Endothelial cell (in vitro differentiated cells): ENCODE data around the gene ARHGAP29. TPM values are rescaled to one million over a fixed set of nuclear protein-coding genes. Genes with fewer than 3 reads are reported as not detected.

Source experiments
- DNase-seq: peaks from one replicate; pipeline ENCODE4 v3.0.0; 2021; ENCODE audit warnings: low spot score
- H3K27ac Mint-ChIP-seq: one replicate; pipeline ENCODE4 v1.8.0; 2021; ENCODE audit warnings: mixed read lengths, inconsistent platforms; ENCODE audit not compliant: unreplicated experiment
- H3K27me3 Mint-ChIP-seq: one replicate; pipeline ENCODE4 v1.8.0; 2021; ENCODE audit warnings: mild to moderate bottlenecking, moderate library complexity, mixed read lengths, inconsistent platforms; ENCODE audit not compliant: unreplicated experiment
- H3K36me3 Mint-ChIP-seq: one replicate; pipeline ENCODE4 v1.8.0; 2021; ENCODE audit warnings: mild to moderate bottlenecking, low read depth, mixed read lengths, inconsistent platforms; ENCODE audit not compliant: unreplicated experiment
- H3K4me1 Mint-ChIP-seq: one replicate; pipeline ENCODE4 v1.8.0; 2021; ENCODE audit warnings: mild to moderate bottlenecking, mixed read lengths, inconsistent platforms; ENCODE audit not compliant: unreplicated experiment
- H3K4me3 Mint-ChIP-seq: one replicate; pipeline ENCODE4 v1.8.0; 2021; ENCODE audit warnings: mild to moderate bottlenecking, mixed read lengths, inconsistent platforms; ENCODE audit not compliant: unreplicated experiment
- H3K9me3 Mint-ChIP-seq: one replicate; pipeline ENCODE4 v1.8.0; 2021; ENCODE audit warnings: mixed read lengths, inconsistent platforms; ENCODE audit not compliant: unreplicated experiment
- CTCF ChIP-seq: fragments of 200-600 bp; sonication (generic); IDR thresholded peaks from one replicate; pipeline ENCODE4 v1.5.0; 2021; ENCODE audit warnings: antibody characterized with exemption; ENCODE audit not compliant: unreplicated experiment
- total RNA-seq: library from RNA; stranded (reverse); fragmentation: NEBNext Ultra II Directional; extraction: Animal tissue kit (Norgen Biotek cat#: 25700); gene quantifications from one replicate; pipeline ENCODE4 v1.2.1, GENCODE V29; 2021; ENCODE audit not compliant: unreplicated experiment

Gene ARHGAP29
- total RNA-seq, 1 donor from 2014 or later: 276 TPM

- peak overlapping the region; percentile 6 for H3K27ac Mint-ChIP-seq
- no peaks in the 10 kb centered on the region for H3K9me3 Mint-ChIP-seq
- DNase-seq: no peak
- no peaks in the 10 kb centered on the region for H3K36me3 Mint-ChIP-seq
- TF ChIP-seq CTCF: no peak
- peaks cover 23% of the 10 kb centered on the region for H3K4me1 Mint-ChIP-seq
- H3K27me3 Mint-ChIP-seq: peaks cover 9% of the 10 kb centered on the region
- H3K4me3 Mint-ChIP-seq: peak overlapping the region; percentile 26
Measured at GRCh38 chr1:94122201-94122970, 115.0 kb downstream of the ARHGAP29 start.

Other genes with a start within 250 kb of the ARHGAP29 start
- gene ABCA4, start 116.4 kb downstream of the ARHGAP29 start, total RNA-seq: 51.7 TPM
- gene ABCD3, start 180.8 kb upstream of the ARHGAP29 start, total RNA-seq: 59.6 TPM